Ectodermal cell (in vitro differentiated cells): Measurements from ENCODE around the gene ABHD17A.

ENCODE experiments used
- H3K27ac ChIP-seq: 2 replicates; pipeline ENCODE4 v1.7.0; 2013; ENCODE audit warnings: mild to moderate bottlenecking, low read depth, low read length; ENCODE audit not compliant: insufficient read depth, poor library complexity, severe bottlenecking
- H3K27me3 ChIP-seq: 2 replicates; pipeline ENCODE4 v1.7.0; 2013; ENCODE audit warnings: mild to moderate bottlenecking, low read length; ENCODE audit not compliant: insufficient read depth, control insufficient read depth, poor library complexity, severe bottlenecking
- H3K36me3 ChIP-seq: one replicate; pipeline ENCODE4 v1.7.0; 2013; ENCODE audit warnings: low read length; ENCODE audit not compliant: control insufficient read depth, insufficient read depth
- H3K4me1 ChIP-seq: one replicate; pipeline ENCODE4 v1.7.0; 2013; ENCODE audit warnings: low read length; ENCODE audit not compliant: control insufficient read depth, insufficient read depth
- H3K4me3 ChIP-seq: 2 replicates; pipeline ENCODE4 v1.7.0; 2013; ENCODE audit warnings: low read depth, low read length, control low read depth; ENCODE audit not compliant: insufficient read depth
- H3K9me3 ChIP-seq: 2 replicates; pipeline ENCODE4 v1.7.0; 2013; ENCODE audit warnings: mild to moderate bottlenecking, low read length, moderate library complexity; ENCODE audit not compliant: control insufficient read depth
- WGBS, 2 experiments: methylation state at CpG; one replicate each; pipeline ENCODE4 v1.1.7; 2013; ENCODE audit warnings: missing lambda C conversion rate in 2 of 2; 5-methylcytosine and 5-hydroxymethylcytosine counted together

Gene ABHD17A

GRCh38 chr19:1852581-1853128 is 32.6 kb downstream of the ABHD17A start:
- Histone ChIP-seq H3K36me3 (no peaks in the 10 kb centered on the region), H3K27me3 (peaks cover 11% of the 10 kb centered on the region), H3K4me1 (peaks cover 35% of the 10 kb centered on the region), H3K4me3 (no peak overlapping the region), H3K9me3 (no peaks in the 10 kb centered on the region), H3K27ac (no peak overlapping the region)
- 91% methylated on average over 9 of the region's 9 CpGs for WGBS, 2 experiments

GRCh38 chr19:1851654-1852580 is 33.4 kb downstream of the ABHD17A start:
- H3K4me3 ChIP-seq: no peak overlapping the region
- no peaks in the 10 kb centered on the region for H3K9me3 ChIP-seq
- H3K27ac ChIP-seq: no peak overlapping the region
- peaks cover 4% of the 10 kb centered on the region for H3K27me3 ChIP-seq
- 91% methylated on average over 66 of the region's 66 CpGs for WGBS, 2 experiments
- H3K36me3 ChIP-seq: no peaks in the 10 kb centered on the region
- peaks cover 32% of the 10 kb centered on the region for H3K4me1 ChIP-seq

- Histone ChIP-seq H3K27me3 (no peaks in the 10 kb centered on the region), H3K27ac (no peak overlapping the region), H3K9me3 (no peaks in the 10 kb centered on the region), H3K36me3 (no peaks in the 10 kb centered on the region), H3K4me1 (peaks cover 33% of the 10 kb centered on the region), H3K4me3 (no peak overlapping the region)
- WGBS, 2 experiments: 93 to 95% methylated on average over 31 of the region's 31 CpGs
Measured at GRCh38 chr19:1850809-1851653, 34.3 kb downstream of the ABHD17A start.

GRCh38 chr19:1849886-1850398 is 35.4 kb downstream of the ABHD17A start:
- H3K36me3 ChIP-seq: no peaks in the 10 kb centered on the region
- H3K4me3 ChIP-seq: no peak overlapping the region
- H3K9me3 ChIP-seq: no peaks in the 10 kb centered on the region
- H3K27me3 ChIP-seq: no peaks in the 10 kb centered on the region
- no peak overlapping the region for H3K27ac ChIP-seq
- 87 to 90% methylated on average over 10 of the region's 10 CpGs for WGBS, 2 experiments
- H3K4me1 ChIP-seq: peaks cover 24% of the 10 kb centered on the region

GRCh38 chr19:1849132-1849474 is 36.2 kb downstream of the ABHD17A start:
- H3K27me3 ChIP-seq: no peaks in the 10 kb centered on the region
- no peak overlapping the region for H3K27ac ChIP-seq
- WGBS, 2 experiments: 70 to 75% methylated on average over 5 of the region's 5 CpGs
- H3K4me3 ChIP-seq: no peak overlapping the region
- H3K4me1 ChIP-seq: peaks cover 15% of the 10 kb centered on the region
- no peaks in the 10 kb centered on the region for H3K36me3 ChIP-seq
- no peaks in the 10 kb centered on the region for H3K9me3 ChIP-seq

- Histone ChIP-seq H3K4me1 (peaks cover 13% of the 10 kb centered on the region), H3K4me3 (peak within 1 kb of the TSS; percentile 99), H3K27ac (peak within 1 kb of the TSS; percentile 100), H3K36me3 (no peaks in the 10 kb centered on the region), H3K27me3 (no peaks in the 10 kb centered on the region), H3K9me3 (no peaks in the 10 kb centered on the region)
- whole genome bisulfite sequencing, 2 experiments: 4% methylated on average over 60 of the region's 60 CpGs
Measured at GRCh38 chr19:1848399-1849131, 36.7 kb downstream of the ABHD17A start, which contains the start of gene REXO1. REXO1 (minus strand) TSS chr19:1848483; CDS start chr19:1848358, 125 bp downstream.

GRCh38 chr19:1847684-1848398 is 37.5 kb downstream of the ABHD17A start:
- Histone ChIP-seq H3K27me3 (no peaks in the 10 kb centered on the region), H3K9me3 (no peaks in the 10 kb centered on the region), H3K36me3 (no peaks in the 10 kb centered on the region), H3K4me1 (peaks cover 13% of the 10 kb centered on the region), H3K4me3 (peak overlapping the region; percentile 99), H3K27ac (peak overlapping the region; percentile 100)
- WGBS, 2 experiments: 1% methylated on average over 72 of the region's 72 CpGs

- 23 to 26% methylated on average over 12 of the region's 12 CpGs for WGBS, 2 experiments
- H3K27me3 ChIP-seq: no peaks in the 10 kb centered on the region
- no peaks in the 10 kb centered on the region for H3K36me3 ChIP-seq
- H3K4me3 ChIP-seq: peak overlapping the region; percentile 99
- H3K9me3 ChIP-seq: no peaks in the 10 kb centered on the region
- H3K27ac ChIP-seq: no peak overlapping the region
- H3K4me1 ChIP-seq: peaks cover 13% of the 10 kb centered on the region
Measured at GRCh38 chr19:1847348-1847683, 38.0 kb downstream of the ABHD17A start.

- H3K27me3 ChIP-seq: no peaks in the 10 kb centered on the region
- H3K4me3 ChIP-seq: peak overlapping the region; percentile 99
- no peaks in the 10 kb centered on the region for H3K36me3 ChIP-seq
- H3K9me3 ChIP-seq: no peaks in the 10 kb centered on the region
- no peak overlapping the region for H3K27ac ChIP-seq
- peaks cover 13% of the 10 kb centered on the region for H3K4me1 ChIP-seq
- WGBS, 2 experiments: 93 to 95% methylated on average over 29 of the region's 29 CpGs
Measured at GRCh38 chr19:1846517-1847204, 38.6 kb downstream of the ABHD17A start.
